Right atrium auricular region (tissue), 2 donors: Measurements from ENCODE around the gene PARP16. TPM values are rescaled to one million over a fixed set of nuclear protein-coding genes. Genes with fewer than 3 reads are reported as not detected.
"Not testable (repeated sequence)": the region's sequence is repeated elsewhere in the genome, so short reads cannot be mapped to it uniquely, and the experiment has no call there.

ENCODE experiments used
- DNase-seq: peaks from one replicate; pipeline ENCODE4 v3.0.0-alpha.2; 2019; ENCODE audit warnings: low spot score
- H3K27ac ChIP-seq, 2 donors: fragments of 200-600 bp; sonication (generic); 1 replicate in 1 of 2; 2 replicates in 1 of 2; pipeline ENCODE4 v1.5.1; 2016 to 2019
- H3K27me3 ChIP-seq, 2 donors: fragments of 200-600 bp; sonication (generic); one replicate each; pipeline versions ENCODE4 v1.5.1 to v1.6.0; 2017 to 2019
- H3K36me3 ChIP-seq: fragments of 200-600 bp; sonication (generic); one replicate; pipeline ENCODE4 v1.5.1; 2016
- H3K4me1 ChIP-seq, 2 donors: fragments of 200-600 bp; sonication (generic); one replicate each; pipeline versions ENCODE4 v1.5.1 to v1.6.0; 2017 to 2019
- H3K4me3 ChIP-seq, 2 donors: fragments of 200-600 bp; sonication (generic); 1 replicate in 1 of 2; 2 replicates in 1 of 2; pipeline ENCODE4 v1.5.1; 2017 to 2019; ENCODE audit warnings: mild to moderate bottlenecking in 1 of 2, moderate library complexity in 1 of 2
- H3K9me3 ChIP-seq, 2 donors: fragments of 200-600 bp; sonication (generic); one replicate each; pipeline ENCODE4 v1.5.1; 2019
- total RNA-seq, 2 donors: library from RNA; depleted of rRNA; stranded (reverse); fragments of >200 nt; gene quantifications; one replicate each; pipeline ENCODE4 v1.1.0, GENCODE V29; 2016
- TF ChIP-seq, protein P1 (sequence below), 2 donors: fragments of 200-600 bp; sonication (generic); IDR thresholded peaks; one replicate each; pipeline ENCODE4 v1.5.1; 2019; ENCODE audit warnings: antibody characterized with exemption in 2 of 2

Gene PARP16
- total RNA-seq, 2 donors from 2014 or later, result 5.2 to 5.8 TPM

DNA sequence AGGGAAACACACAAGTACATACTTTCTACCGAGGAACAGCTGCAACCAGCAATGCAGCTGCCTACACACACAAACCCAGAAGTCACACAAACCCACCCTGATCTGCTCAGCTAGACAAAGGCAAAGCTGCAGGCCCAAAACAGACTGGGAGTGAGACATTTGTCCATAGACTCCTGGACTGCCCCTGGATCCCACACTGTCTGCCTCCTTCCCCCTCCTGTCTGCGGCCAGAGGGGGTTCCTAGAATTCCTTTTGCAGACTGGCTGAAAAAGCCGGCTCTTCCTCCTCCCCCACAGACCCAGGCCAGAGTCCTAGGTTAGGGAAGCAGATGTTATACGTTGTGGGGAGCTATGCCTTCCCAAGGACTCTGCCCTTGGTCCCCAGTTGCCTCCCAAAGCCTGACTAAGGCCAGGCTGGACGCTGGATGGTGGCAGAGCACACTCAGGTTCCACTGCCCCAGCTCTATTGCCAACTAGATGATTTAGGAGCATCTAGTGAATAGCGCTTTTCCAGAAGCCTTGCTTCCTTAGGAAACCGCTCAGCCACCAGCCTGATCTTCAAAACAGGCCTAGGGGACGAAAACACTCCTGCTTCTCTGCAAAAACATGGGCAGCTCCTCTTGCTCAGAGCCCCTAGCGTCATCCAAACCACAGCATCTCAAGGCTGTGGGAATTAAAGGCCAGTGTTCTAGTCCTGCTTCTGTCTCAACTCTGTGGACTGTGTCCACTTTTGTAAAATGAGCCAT lies 38.0 kb downstream of the PARP16 start:
- Histone ChIP-seq H3K27ac (peak overlapping the region in 1 of 2 donors; percentile 51), H3K4me3 (no peak overlapping the region)
- DNase-seq, result no peak

DNA sequence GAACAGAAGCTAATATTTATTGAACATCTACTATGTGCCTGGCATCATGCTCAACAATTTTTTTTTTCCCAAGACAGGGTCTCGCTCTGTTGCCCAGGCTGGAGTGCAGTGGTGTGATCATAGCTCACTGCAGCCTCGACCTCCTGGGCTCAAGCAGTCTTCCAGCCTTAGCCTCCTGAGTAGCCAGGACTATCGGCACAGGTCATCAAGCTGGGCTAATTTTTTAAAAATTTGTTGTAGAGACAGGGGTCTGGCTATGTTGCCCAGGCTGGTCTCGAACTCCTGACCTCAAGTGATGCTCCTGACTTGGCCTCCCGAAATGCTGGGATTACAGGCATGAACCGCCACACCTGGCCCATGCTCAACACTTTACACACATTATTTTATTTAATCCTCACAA lies 39.7 kb downstream of the PARP16 start:
- Histone ChIP-seq H3K27me3 (no peaks in the 10 kb centered on the region), H3K4me3 (no peak overlapping the region), H3K27ac (peak overlapping the region in 1 of 2 donors; percentile 82), H3K4me1 (peaks cover 0 to 27% of the 10 kb centered on the region in 2 donors), H3K36me3 (no peaks in the 10 kb centered on the region), H3K9me3 (no peaks in the 10 kb centered on the region)
- DNase-seq, result no peak
- TF ChIP-seq, protein P1, sequence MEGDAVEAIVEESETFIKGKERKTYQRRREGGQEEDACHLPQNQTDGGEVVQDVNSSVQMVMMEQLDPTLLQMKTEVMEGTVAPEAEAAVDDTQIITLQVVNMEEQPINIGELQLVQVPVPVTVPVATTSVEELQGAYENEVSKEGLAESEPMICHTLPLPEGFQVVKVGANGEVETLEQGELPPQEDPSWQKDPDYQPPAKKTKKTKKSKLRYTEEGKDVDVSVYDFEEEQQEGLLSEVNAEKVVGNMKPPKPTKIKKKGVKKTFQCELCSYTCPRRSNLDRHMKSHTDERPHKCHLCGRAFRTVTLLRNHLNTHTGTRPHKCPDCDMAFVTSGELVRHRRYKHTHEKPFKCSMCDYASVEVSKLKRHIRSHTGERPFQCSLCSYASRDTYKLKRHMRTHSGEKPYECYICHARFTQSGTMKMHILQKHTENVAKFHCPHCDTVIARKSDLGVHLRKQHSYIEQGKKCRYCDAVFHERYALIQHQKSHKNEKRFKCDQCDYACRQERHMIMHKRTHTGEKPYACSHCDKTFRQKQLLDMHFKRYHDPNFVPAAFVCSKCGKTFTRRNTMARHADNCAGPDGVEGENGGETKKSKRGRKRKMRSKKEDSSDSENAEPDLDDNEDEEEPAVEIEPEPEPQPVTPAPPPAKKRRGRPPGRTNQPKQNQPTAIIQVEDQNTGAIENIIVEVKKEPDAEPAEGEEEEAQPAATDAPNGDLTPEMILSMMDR (IDR thresholded peaks at IDR 0.05), result no peak

More for the DNA sequence above, 38.0 kb downstream of the PARP16 start:
- Histone ChIP-seq H3K4me1 (peaks cover 0 to 27% of the 10 kb centered on the region in 2 donors), H3K9me3 (no peaks in the 10 kb centered on the region), H3K36me3 (no peaks in the 10 kb centered on the region), H3K27me3 (no peaks in the 10 kb centered on the region)
- TF ChIP-seq, protein P1 (IDR thresholded peaks at IDR 0.05), result no peak

DNA sequence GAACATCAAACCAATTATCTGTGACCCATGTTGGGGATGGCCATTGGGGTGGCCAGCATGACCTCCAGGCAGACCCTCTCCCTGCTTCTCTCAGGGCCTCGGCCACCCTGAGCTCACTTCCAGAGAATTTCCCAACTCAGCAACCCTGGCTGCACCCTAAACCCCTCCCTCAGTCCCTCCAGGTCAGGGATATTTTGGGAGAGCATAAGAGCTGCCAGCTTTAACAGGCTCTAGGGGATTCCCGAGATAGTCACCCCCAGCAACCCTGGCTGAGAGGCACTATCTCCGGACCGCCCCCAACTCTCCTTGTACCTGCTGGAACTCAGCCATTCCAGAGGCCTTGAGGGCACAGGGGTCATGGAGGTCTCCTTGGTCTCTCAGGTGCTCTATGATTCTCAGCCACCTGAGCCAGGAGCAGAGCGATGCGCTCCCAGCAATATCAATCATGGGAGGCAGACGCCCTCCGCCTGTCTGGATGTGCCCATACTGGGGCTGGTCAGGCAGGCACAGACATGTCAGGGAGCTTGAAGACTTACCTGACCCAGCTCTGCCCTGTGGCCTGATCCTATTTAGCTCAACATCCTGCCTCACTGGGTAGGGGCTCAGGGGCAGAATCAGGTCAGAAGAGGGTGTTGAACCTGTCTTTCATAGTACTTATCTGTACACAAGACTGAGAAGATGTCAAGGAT lies 40.5 kb downstream of the PARP16 start:
- Histone ChIP-seq H3K4me3 (no peak overlapping the region), H3K27ac (peak overlapping the region; percentile 77 to 82), H3K4me1 (peaks cover 0 to 27% of the 10 kb centered on the region in 2 donors), H3K36me3 (no peaks in the 10 kb centered on the region), H3K9me3 (no peaks in the 10 kb centered on the region), H3K27me3 (no peaks in the 10 kb centered on the region)
- TF ChIP-seq, protein P1 (IDR thresholded peaks at IDR 0.05), result no peak
- no peak for DNase-seq

DNA sequence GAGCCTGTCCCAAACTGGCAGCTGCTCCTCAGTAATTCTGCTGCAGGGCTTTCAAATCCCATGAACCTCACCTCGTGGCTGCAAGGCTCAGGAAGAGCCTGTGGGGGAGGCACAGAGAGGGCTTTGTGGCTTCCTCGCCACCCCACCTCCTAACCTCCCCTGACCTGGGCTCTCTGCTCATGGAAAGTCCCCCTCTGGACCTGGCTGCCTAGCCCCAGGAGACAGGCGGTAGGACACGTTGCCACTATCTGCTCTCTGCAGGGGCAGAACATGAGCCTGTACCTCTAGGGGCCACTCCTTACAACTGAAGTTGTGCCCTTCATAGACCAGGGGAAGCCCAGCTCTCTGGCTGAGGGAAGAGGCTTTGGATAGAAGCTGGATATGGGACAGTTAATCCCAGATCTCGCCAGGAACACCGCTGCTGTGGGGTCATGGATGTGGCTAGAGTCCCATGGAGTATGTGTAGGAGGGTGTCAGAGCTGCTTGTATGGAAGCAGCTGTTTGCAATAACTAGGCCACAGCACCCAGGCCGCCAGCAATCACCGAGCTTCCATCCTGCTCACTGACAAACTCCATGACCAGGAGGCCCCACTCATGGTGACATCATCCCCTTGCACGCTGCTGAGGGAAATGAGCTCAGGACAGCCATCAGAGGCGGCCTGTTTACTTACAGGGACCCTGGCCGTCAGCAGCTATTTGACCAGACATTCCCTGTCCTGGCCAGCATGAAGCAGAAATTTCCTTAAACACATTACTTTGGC lies 41.4 kb downstream of the PARP16 start:
- TF ChIP-seq, protein P1 (IDR thresholded peaks at IDR 0.05), result no peak
- H3K4me3 ChIP-seq, result no peak overlapping the region
- no peaks in the 10 kb centered on the region for H3K36me3 ChIP-seq
- H3K9me3 ChIP-seq, result no peaks in the 10 kb centered on the region
- H3K27ac ChIP-seq, result peak overlapping the region; percentile 77 to 82
- H3K27me3 ChIP-seq, result no peaks in the 10 kb centered on the region
- DNase-seq, result peak; percentile 81
- H3K4me1 ChIP-seq, result peaks cover 0 to 27% of the 10 kb centered on the region in 2 donors

DNA sequence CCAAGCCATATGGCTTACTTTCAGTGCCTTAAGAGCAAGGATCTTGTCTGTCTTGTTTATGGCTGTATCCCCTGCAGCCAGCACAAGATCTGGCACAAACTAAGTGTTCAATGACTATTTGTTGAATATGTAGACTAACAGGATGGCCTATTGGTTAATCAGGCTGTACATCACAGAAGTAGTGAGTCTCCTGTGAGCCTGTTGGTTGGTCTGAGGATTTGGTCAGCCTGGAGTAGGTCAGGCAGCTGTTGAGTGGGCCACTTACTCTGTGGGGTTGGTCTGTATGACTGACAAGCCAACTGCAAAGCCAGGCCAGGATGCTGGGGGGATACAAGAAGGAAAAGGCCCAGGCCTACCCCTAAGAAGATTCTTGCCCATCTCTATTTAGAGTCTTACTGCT lies 42.0 kb downstream of the PARP16 start:
- DNase-seq, result no peak
- TF ChIP-seq, protein P1 (IDR thresholded peaks at IDR 0.05), result no peak
- Histone ChIP-seq H3K27me3 (no peaks in the 10 kb centered on the region), H3K9me3 (no peaks in the 10 kb centered on the region), H3K4me3 (no peak overlapping the region), H3K36me3 (no peaks in the 10 kb centered on the region), H3K27ac (peak overlapping the region; percentile 77 to 82), H3K4me1 (peaks cover 0 to 26% of the 10 kb centered on the region in 2 donors)

DNA sequence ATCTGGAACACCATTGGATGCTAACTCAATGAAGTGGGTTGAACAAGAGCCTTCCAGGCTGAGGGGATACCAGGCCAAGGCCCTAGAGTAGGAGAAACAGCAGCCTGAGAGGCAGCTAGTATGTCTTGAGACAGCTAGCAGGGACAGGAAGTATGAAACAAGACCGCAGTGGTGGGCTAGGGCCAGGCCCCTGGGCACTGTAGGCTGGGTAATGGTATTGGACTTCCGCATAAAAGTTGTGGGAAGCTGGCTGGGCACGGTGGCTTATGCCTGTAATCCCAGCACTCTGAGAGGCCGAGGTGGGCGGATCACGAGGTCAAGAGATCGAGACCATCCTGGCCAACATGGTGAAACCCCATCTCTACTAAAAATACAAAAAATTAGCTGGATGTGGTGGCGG lies 50.2 kb downstream of the PARP16 start:
- H3K36me3 ChIP-seq, H3K27ac ChIP-seq, DNase-seq, H3K9me3 ChIP-seq, H3K4me1 ChIP-seq, H3K27me3 ChIP-seq, H3K4me3 ChIP-seq: not testable (repeated sequence)
